Esophagus (tissue), 2 donors: ENCODE measurements around the gene EEF1AKMT1. TPM values are rescaled to one million over a fixed set of nuclear protein-coding genes. Genes with fewer than 3 reads are reported as not detected.

Experiments used
- H3K27ac ChIP-seq, 2 donors: one replicate each; pipeline ENCODE4 v1.5.1; 2013; ENCODE audit warnings: low read depth in 2 of 2, mild to moderate bottlenecking in 2 of 2, inconsistent platforms in 1 of 2, low read length in 1 of 2, moderate library complexity in 1 of 2
- H3K27me3 ChIP-seq, 2 donors: one replicate each; pipeline ENCODE4 v1.6.1; 2013; ENCODE audit warnings: low read length in 2 of 2, control low read depth in 1 of 2, mild to moderate bottlenecking in 1 of 2; ENCODE audit not compliant: insufficient read depth in 2 of 2, control insufficient read depth in 1 of 2
- H3K36me3 ChIP-seq, 2 donors: one replicate each; pipeline ENCODE4 v1.6.1; 2013; ENCODE audit warnings: low read length in 1 of 2; ENCODE audit not compliant: control insufficient read depth in 2 of 2, insufficient read depth in 2 of 2
- H3K4me1 ChIP-seq, 2 donors: one replicate each; pipeline ENCODE4 v1.6.1; 2013; ENCODE audit warnings: low read length in 1 of 2; ENCODE audit not compliant: control insufficient read depth in 2 of 2, insufficient read depth in 2 of 2
- H3K4me3 ChIP-seq, 2 donors: one replicate each; pipeline ENCODE4 v1.5.1; 2013; ENCODE audit warnings: low read length in 2 of 2, mild to moderate bottlenecking in 2 of 2, low read depth in 1 of 2, moderate library complexity in 1 of 2
- H3K9me3 ChIP-seq, 2 donors: one replicate each; pipeline ENCODE4 v1.6.1; 2013; ENCODE audit warnings: mild to moderate bottlenecking in 2 of 2, low read depth in 1 of 2, low read length in 1 of 2, moderate library complexity in 1 of 2; ENCODE audit not compliant: control insufficient read depth in 2 of 2, insufficient read depth in 1 of 2
- WGBS, 2 donors: extraction: QIAGEN DNeasy Blood & Tissue Kit; methylation state at CpG; one replicate each; pipeline ENCODE4 v1.1.7; 2013; 5-methylcytosine and 5-hydroxymethylcytosine counted together
- polyA plus RNA-seq, 2 donors: library from polyadenylated mRNA; stranded (reverse); fragments of 200-250 nt; gene quantifications; one replicate each; pipeline ENCODE4 v1.2.3, GENCODE V29; 2013
- donor health status: healthy with polysubstance abuse.
- donor health status: Bipolar disorder and iron deficiency.

EEF1AKMT1 gene
- polyA plus RNA-seq, 2 donors = 4.3 to 5.3 TPM

- no peak overlapping the region for H3K27ac ChIP-seq
Measured at GRCh38 chr13:20727856-20728255, 45.9 kb downstream of the EEF1AKMT1 start.

DNA sequence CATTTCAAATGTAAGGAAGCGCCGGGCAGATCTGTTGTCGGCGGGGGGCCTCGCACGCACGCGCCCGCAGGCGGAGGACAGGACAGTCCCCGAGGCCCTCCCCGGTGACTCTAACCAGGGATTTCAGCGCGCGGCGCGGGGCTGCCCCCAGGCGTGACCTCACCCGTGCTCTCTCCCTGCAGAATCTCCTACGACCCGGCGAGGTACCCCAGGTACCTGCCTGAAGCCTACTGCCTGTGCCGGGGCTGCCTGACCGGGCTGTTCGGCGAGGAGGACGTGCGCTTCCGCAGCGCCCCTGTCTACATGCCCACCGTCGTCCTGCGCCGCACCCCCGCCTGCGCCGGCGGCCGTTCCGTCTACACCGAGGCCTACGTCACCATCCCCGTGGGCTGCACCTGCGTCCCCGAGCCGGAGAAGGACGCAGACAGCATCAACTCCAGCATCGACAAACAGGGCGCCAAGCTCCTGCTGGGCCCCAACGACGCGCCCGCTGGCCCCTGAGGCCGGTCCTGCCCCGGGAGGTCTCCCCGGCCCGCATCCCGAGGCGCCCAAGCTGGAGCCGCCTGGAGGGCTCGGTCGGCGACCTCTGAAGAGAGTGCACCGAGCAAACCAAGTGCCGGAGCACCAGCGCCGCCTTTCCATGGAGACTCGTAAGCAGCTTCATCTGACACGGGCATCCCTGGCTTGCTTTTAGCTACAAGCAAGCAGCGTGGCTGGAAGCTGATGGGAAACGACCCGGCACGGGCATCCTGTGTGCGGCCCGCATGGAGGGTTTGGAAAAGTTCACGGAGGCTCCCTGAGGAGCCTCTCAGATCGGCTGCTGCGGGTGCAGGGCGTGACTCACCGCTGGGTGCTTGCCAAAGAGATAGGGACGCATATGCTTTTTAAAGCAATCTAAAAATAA lies 52.1 kb downstream of the EEF1AKMT1 start:
- no peaks in the 10 kb centered on the region for H3K36me3 ChIP-seq
- peak overlapping the region; percentile 37 to 40 for H3K4me3 ChIP-seq
- H3K27me3 ChIP-seq = no peaks in the 10 kb centered on the region
- peaks cover 3 to 6% of the 10 kb centered on the region in 2 donors for H3K4me1 ChIP-seq
- 17 to 21% methylated on average over 76 to 81 of the region's 81 CpGs for WGBS, 2 donors
- H3K9me3 ChIP-seq = peaks cover 0 to 6% of the 10 kb centered on the region in 2 donors
- no peak overlapping the region for H3K27ac ChIP-seq

More at GRCh38 chr13:20727856-20728255, 45.9 kb downstream of the EEF1AKMT1 start:
- Histone ChIP-seq H3K27me3 (no peaks in the 10 kb centered on the region), H3K36me3 (no peaks in the 10 kb centered on the region), H3K4me1 (no peaks in the 10 kb centered on the region), H3K4me3 (no peak overlapping the region), H3K9me3 (peaks cover 0 to 4% of the 10 kb centered on the region in 2 donors)
- WGBS, 2 donors = 91 to 96% methylated on average over 6 of the region's 6 CpGs

- H3K9me3 ChIP-seq = peaks cover 0 to 6% of the 10 kb centered on the region in 2 donors
- whole genome bisulfite sequencing, 2 donors = 64 to 82% methylated on average over 16 of the region's 16 CpGs
- no peaks in the 10 kb centered on the region for H3K36me3 ChIP-seq
- no peak overlapping the region for H3K27ac ChIP-seq
- no peaks in the 10 kb centered on the region for H3K27me3 ChIP-seq
- H3K4me3 ChIP-seq = no peak overlapping the region
- peaks cover 3 to 6% of the 10 kb centered on the region in 2 donors for H3K4me1 ChIP-seq
Measured at GRCh38 chr13:20721058-20721453, 52.7 kb downstream of the EEF1AKMT1 start.

GRCh38 chr13:20720499-20720898 lies 53.3 kb downstream of the EEF1AKMT1 start:
- Histone ChIP-seq H3K4me1 (peaks cover 3 to 6% of the 10 kb centered on the region in 2 donors), H3K4me3 (no peak overlapping the region), H3K9me3 (peaks cover 0 to 6% of the 10 kb centered on the region in 2 donors), H3K36me3 (no peaks in the 10 kb centered on the region), H3K27me3 (no peaks in the 10 kb centered on the region), H3K27ac (no peak overlapping the region)
- 92 to 93% methylated on average over 11 of the region's 11 CpGs for WGBS, 2 donors

DNA sequence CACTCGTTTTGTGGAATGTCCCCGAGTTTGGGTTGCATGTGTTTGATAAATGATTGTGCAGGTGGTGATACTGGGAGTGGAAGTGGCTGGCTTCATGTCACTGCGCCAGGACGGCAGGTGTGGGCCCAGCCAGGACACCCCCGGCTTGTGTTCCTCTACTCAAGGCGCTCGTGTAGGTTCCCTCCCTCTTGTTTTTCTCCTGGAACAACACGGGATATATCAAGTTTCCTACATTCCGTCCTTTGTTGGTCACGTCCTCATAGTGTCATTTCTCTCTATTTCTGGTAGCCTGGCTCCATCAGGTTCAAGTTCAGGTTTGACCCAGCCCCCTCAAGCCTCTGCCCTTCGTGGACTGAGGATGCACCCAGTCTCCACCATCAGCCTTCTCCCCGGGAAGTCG lies 54.0 kb downstream of the EEF1AKMT1 start:
- 79 to 83% methylated on average over 13 of the region's 13 CpGs for WGBS, 2 donors
- no peak overlapping the region for H3K27ac ChIP-seq
- H3K4me3 ChIP-seq = no peak overlapping the region
- peaks cover 0 to 6% of the 10 kb centered on the region in 2 donors for H3K9me3 ChIP-seq
- H3K36me3 ChIP-seq = no peaks in the 10 kb centered on the region
- peaks cover 3 to 6% of the 10 kb centered on the region in 2 donors for H3K4me1 ChIP-seq
- H3K27me3 ChIP-seq = no peaks in the 10 kb centered on the region

DNA sequence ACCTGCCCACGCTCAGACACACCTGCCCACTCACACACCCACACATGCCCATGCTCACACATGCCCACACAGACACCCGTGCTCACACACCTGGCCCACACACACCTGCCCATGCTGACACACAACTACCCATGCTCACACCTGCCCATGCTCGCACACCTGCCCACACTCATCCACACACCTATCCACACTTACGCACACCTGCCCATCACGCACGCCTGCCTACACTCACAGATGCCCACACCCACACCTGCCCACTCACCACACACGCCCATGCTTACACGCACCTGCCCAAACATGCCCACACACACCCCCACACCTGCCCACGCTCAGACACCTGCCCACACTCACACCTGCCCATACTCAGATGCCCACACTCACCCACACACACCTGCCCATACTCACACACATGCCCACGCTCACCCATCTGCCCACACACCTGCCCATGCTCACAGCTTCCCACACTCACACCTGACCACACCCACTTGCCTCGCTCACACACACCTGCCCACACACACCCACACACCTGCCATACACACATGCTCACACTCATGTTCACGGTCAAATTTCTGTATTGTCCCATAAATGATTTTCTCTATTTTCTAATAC lies 54.7 kb downstream of the EEF1AKMT1 start:
- Histone ChIP-seq H3K27ac (no peak overlapping the region), H3K4me1 (peaks cover 3 to 6% of the 10 kb centered on the region in 2 donors), H3K36me3 (no peaks in the 10 kb centered on the region), H3K9me3 (peaks cover 0 to 6% of the 10 kb centered on the region in 2 donors), H3K4me3 (no peak overlapping the region), H3K27me3 (no peaks in the 10 kb centered on the region)
- WGBS, 2 donors = 74 to 79% methylated on average over 12 of the region's 12 CpGs

- Histone ChIP-seq H3K4me1 (peaks cover 5 to 6% of the 10 kb centered on the region in 2 donors), H3K27ac (no peak overlapping the region), H3K4me3 (no peak overlapping the region), H3K9me3 (peaks cover 0 to 6% of the 10 kb centered on the region in 2 donors), H3K36me3 (no peaks in the 10 kb centered on the region), H3K27me3 (no peaks in the 10 kb centered on the region)
- 91 to 92% methylated on average over 44 of the region's 44 CpGs for WGBS, 2 donors
Measured at GRCh38 chr13:20717581-20718542, 55.9 kb downstream of the EEF1AKMT1 start.

DNA sequence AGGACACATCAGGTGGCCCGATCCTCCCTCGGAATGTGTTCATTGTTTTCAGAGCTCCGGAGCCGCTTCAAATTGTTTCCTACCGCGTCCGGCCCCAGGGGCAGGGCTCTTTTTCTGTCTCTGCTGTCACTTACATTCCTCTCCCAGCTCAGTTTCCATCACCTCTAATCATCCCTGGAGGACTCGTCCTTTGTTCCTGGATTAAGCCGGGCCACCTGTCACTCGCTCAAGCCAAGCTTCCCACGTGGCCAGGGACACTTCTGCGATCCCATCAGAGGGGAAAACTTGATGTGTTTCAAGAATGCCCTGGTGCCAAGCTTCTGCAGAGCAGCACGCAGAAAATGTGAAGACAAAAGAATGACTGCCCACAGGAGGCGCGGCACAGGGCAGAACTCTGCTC lies 56.8 kb downstream of the EEF1AKMT1 start:
- peaks cover 0 to 6% of the 10 kb centered on the region in 2 donors for H3K9me3 ChIP-seq
- WGBS, 2 donors = 55 to 62% methylated on average over 15 of the region's 15 CpGs
- H3K4me1 ChIP-seq = peaks cover 6% of the 10 kb centered on the region in 2 donors
- H3K36me3 ChIP-seq = no peaks in the 10 kb centered on the region
- no peak overlapping the region for H3K4me3 ChIP-seq
- no peak overlapping the region for H3K27ac ChIP-seq
- H3K27me3 ChIP-seq = no peaks in the 10 kb centered on the region

GRCh38 chr13:20715330-20715712 lies 58.4 kb downstream of the EEF1AKMT1 start:
- Histone ChIP-seq H3K9me3 (peaks cover 0 to 6% of the 10 kb centered on the region in 2 donors), H3K4me3 (no peak overlapping the region), H3K36me3 (no peaks in the 10 kb centered on the region), H3K27ac (no peak overlapping the region), H3K4me1 (peaks cover 0 to 2% of the 10 kb centered on the region in 2 donors), H3K27me3 (no peaks in the 10 kb centered on the region)
- WGBS, 2 donors = 74 to 82% methylated on average over 6 of the region's 6 CpGs
